Fibroblast of the aortic adventitia (primary cell): Measurements from ENCODE around the gene SEC14L1. TPM values are rescaled to one million over a fixed set of nuclear protein-coding genes. Genes with fewer than 3 reads are reported as not detected.
"Not testable (repeated sequence)": the region's sequence is repeated elsewhere in the genome, so short reads cannot be mapped to it uniquely, and the experiment has no call there.

ENCODE experiments used
- DNase-seq: peaks from one replicate; pipeline ENCODE4 v3.0.0-alpha.2; 2010; ENCODE audit warnings: low read depth
- H3K4me3 ChIP-seq: 2 replicates; pipeline ENCODE4 v1.5.1; 2011; ENCODE audit warnings: low read depth, mild to moderate bottlenecking, control low read depth, low read length, moderate library complexity
- total RNA-seq: library from RNA; depleted of rRNA; stranded (reverse); fragments of >200 nt; gene quantifications from 2 replicates; pipeline ENCODE4 v1.2.3, GENCODE V29; 2012; ENCODE audit warnings: low replicate concordance
- TF ChIP-seq, protein P1 (sequence below): IDR thresholded peaks from 2 replicates; pipeline ENCODE4 v1.5.1; 2011; ENCODE audit warnings: mild to moderate bottlenecking, low read length, control low read depth, inconsistent platforms; ENCODE audit not compliant: insufficient read depth

Gene SEC14L1
- total RNA-seq, 1 donor, result 34.3 TPM

DNA sequence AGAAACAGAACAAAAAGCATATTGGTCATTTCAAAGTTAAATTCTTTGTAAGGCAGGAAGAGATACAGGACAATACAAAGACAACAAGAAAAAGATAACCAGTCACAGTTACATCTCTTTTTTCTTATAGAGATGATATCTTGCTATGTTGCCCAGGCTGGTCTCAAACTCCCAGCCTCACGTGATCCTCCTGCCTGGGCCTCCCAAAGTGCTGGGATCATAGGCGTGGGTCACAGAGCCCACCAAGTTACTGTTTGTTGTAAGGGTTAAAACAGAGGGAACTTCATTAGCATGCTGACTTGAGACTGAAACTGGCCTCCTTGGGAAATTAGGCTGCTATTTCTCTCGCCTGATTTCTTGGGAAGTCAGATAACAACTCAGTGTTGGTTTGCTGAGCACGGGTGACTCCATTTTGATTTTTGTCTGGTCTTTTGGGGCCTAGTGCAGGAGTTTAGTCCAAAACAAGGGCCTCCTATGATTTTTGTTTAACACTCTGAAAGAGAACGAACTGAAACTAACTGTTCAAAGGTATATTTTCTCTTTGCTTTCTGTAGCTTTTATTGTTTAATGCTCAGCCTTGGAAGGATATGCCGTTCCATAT lies 31.5 kb upstream of the SEC14L1 start:
- no peak overlapping the region for H3K4me3 ChIP-seq
- no peak for DNase-seq
- TF ChIP-seq, protein P1, sequence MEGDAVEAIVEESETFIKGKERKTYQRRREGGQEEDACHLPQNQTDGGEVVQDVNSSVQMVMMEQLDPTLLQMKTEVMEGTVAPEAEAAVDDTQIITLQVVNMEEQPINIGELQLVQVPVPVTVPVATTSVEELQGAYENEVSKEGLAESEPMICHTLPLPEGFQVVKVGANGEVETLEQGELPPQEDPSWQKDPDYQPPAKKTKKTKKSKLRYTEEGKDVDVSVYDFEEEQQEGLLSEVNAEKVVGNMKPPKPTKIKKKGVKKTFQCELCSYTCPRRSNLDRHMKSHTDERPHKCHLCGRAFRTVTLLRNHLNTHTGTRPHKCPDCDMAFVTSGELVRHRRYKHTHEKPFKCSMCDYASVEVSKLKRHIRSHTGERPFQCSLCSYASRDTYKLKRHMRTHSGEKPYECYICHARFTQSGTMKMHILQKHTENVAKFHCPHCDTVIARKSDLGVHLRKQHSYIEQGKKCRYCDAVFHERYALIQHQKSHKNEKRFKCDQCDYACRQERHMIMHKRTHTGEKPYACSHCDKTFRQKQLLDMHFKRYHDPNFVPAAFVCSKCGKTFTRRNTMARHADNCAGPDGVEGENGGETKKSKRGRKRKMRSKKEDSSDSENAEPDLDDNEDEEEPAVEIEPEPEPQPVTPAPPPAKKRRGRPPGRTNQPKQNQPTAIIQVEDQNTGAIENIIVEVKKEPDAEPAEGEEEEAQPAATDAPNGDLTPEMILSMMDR, result no peak

DNA sequence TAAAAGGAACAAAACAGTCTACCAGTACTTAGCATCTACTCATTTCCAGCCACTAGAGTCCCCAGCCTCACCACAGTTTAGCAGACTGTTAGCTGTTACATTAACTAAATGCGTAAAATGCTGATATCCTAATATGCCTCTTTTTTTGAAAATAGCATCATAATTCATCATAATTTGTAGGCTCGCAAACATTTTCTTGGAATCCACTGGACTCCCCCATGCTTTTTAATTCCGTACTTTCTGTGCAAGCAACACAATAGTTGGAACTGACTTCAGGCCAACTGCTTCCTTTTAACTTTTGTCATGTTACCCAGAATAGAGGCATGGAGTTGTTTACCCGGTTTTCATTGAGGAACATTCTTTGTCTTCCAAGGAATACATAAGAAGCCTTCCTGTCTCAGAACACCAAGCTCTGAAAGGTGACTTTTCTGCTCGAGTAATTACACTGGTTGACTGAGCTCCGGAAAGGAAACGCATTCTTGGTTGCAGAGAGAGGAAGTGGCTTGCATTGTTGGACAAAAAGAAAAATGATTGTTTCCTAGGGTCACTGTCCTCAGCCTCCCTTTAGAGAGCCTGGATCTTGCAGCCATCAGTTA lies 30.9 kb upstream of the SEC14L1 start:
- TF ChIP-seq, protein P1, result peak; percentile 8
- peak; percentile 52 for DNase-seq

DNA sequence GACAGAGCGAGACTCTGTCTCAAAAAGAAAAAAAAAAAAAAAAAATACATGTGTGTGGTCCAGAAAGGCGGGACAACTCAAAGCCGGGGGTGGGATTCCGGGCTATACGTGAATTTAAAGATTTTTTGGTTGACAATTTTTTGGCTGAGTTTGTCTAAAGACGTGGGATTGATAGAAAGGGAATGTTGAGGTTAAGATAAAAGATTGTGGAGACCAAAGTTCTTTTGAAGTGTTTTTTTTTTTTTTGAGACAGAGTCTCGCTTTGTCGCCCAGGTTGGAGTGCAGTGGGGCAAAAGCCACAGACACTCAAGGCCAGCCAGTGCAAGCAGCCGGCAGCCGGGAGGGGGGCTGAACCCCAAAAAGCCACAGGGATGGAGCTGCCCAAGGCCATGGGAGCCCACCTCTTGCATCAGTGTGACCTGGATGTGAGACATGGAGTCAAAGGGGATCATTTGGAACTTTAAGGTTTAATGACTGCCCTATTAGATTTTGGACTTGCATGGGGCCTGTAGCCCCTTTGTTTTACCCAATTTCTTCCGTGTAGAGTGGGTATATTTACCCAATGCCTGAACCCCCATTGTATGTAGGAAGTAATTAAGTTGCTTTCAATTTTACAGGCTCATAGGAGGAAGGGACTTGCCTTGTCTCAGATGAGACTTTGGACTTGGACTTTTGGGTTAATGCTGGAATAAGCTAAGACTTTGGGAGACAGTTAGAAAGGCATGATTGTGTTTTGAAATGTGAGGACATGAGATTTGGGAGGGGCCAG lies 29.4 kb upstream of the SEC14L1 start:
- not testable (repeated sequence) for DNase-seq, H3K4me3 ChIP-seq

More for the DNA sequence above, 30.9 kb upstream of the SEC14L1 start:
- H3K4me3 ChIP-seq, result no peak overlapping the region

DNA sequence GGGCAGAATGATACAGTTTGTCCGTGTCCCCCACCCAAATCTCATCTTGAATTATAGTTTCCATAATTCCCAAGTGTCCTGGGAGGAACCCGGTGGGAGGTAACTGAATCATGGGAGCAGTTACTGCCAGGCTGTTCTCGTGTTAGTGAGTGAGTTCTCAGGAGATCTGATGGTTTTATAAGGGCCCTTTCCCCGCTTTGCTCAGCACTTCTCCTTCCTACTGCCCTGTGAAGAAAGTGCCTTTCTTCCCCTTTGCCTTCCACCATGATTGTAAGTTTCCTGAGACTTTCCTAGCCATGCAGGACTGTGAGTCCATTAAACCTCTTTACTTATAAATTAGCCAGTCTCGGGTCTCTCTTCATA lies 28.9 kb upstream of the SEC14L1 start:
- DNase-seq, result no peak
- TF ChIP-seq, protein P1, result no peak
- H3K4me3 ChIP-seq, result no peak overlapping the region

DNA sequence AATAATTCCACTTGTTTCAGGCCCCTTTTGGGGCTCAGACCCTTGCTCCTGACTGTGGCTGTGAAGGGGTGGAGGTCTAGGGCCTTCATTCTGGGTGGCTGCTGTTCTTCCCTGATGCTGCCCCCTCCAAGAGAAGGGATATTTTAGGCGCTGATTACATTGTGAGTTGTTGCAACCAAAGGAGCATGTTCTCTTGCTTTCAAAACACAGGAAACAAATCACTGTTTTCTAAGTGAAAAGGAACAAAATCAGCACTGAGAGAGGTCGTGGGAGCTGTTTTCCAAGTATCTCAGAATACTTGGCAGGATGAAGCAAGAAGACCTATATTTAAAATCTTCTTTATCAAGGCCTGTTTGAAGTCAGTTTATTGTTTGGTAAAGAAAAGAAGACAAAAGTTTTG lies 25.3 kb upstream of the SEC14L1 start:
- no peak overlapping the region for H3K4me3 ChIP-seq
- DNase-seq, result no peak
- TF ChIP-seq, protein P1, result no peak

DNA sequence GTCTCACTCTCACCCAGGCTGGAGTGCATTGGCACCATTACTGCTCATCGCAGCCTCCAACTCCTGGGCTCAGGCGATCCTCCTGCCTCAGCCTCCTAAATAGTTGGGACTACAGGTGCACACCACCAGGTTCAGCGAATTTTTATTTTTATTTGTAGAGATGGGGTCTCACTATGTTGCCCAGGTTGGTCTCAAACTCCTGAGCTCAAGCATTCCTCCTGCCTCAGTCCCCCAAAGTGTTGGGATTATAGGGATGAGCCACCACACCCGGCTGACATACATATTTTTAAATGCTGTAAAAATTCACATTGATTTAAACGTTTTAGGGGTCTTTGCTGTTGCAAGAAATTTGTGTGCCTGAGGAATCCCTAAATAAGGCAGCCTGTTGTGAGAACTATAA lies 24.8 kb upstream of the SEC14L1 start:
- DNase-seq, result no peak
- TF ChIP-seq, protein P1, result no peak
- no peak overlapping the region for H3K4me3 ChIP-seq

DNA sequence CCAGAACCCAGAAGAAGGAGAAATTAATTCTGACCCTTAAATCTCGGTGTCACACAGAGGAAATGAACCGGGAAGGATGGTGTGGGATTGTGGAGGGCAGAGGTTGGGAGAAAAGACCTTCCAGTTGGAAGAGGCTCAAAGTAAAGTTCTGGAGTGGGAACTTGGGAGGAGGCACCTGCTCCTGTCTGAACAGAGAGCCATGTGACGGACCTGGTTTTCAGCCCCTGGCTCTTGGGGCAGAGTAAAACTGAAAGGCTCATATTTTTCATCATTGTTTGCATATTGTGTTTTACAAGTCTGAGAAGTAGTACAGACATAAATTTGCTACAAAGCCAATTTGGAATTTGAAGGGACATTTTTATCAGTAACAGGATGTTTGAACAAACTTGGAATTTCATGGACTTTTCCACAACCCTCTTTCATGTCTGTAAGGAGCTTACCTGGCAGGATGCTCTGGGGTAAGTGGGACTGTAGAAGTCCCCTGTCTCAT lies 24.4 kb upstream of the SEC14L1 start:
- TF ChIP-seq, protein P1, result no peak

More for the DNA sequence above, 24.4 kb upstream of the SEC14L1 start:
- DNase-seq, result no peak
- no peak overlapping the region for H3K4me3 ChIP-seq
